ENCODE data around the gene MUC4.

DNA sequence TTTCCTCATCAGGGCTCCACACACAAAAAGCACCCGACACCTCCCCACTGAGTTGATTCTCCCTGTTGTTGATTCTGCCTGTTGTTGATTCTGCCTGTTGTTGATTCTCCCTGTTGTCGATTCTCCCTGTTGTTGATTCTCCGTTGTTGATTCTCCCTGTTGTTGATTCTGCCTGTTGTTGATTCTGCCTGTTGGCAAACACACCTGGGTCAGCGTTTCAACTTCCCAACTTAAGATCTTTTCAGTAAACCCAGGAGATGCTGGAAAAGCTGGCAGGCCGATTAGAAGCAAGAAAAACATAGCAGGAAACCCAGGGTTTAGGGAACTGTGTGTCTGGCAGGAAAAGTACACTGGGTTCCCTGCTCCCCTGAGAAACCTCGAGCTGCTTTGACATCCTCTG is 48.7 kb upstream of the MUC4 start:
- TF ChIP-seq, protein P1, sequence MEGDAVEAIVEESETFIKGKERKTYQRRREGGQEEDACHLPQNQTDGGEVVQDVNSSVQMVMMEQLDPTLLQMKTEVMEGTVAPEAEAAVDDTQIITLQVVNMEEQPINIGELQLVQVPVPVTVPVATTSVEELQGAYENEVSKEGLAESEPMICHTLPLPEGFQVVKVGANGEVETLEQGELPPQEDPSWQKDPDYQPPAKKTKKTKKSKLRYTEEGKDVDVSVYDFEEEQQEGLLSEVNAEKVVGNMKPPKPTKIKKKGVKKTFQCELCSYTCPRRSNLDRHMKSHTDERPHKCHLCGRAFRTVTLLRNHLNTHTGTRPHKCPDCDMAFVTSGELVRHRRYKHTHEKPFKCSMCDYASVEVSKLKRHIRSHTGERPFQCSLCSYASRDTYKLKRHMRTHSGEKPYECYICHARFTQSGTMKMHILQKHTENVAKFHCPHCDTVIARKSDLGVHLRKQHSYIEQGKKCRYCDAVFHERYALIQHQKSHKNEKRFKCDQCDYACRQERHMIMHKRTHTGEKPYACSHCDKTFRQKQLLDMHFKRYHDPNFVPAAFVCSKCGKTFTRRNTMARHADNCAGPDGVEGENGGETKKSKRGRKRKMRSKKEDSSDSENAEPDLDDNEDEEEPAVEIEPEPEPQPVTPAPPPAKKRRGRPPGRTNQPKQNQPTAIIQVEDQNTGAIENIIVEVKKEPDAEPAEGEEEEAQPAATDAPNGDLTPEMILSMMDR (conservative IDR thresholded peaks at IDR 0.05; ENCODE audit: low read depth, low read length), result no peak
- TF ChIP-seq EZH2 (IDR thresholded peaks at IDR 0.05; ENCODE audit: borderline replicate concordance, low read depth, low read length, poor library complexity, severe bottlenecking), result no peak

Data from A673 (cell line).